H9 (cell line): Measurements from ENCODE around the gene TNFAIP3. TPM values are rescaled to one million over a fixed set of nuclear protein-coding genes. Genes with fewer than 3 reads are reported as not detected.

Source experiments
- DNase-seq: peaks from one replicate; pipeline ENCODE4 v3.0.0-alpha.2; 2017
- H2AFZ ChIP-seq: one replicate; pipeline ENCODE4 v1.6.1; 2013; ENCODE audit warnings: mild to moderate bottlenecking, low read length, control low read depth, moderate library complexity
- H2AK5ac ChIP-seq: 2 replicates; pipeline ENCODE4 v1.6.1; 2013; ENCODE audit warnings: low read length, control low read depth, mixed read lengths; ENCODE audit not compliant: insufficient read length
- H2BK120ac ChIP-seq: one replicate; pipeline ENCODE4 v1.6.1; 2013; ENCODE audit warnings: low read depth, mild to moderate bottlenecking, low read length, control low read depth, inconsistent platforms; ENCODE audit not compliant: poor library complexity, severe bottlenecking
- H2BK12ac ChIP-seq: 2 replicates; pipeline ENCODE4 v1.6.1; 2013; ENCODE audit warnings: low read length, control low read depth, mixed read lengths, low read depth; ENCODE audit not compliant: insufficient read length
- H2BK15ac ChIP-seq: 2 replicates; pipeline ENCODE4 v1.6.1; 2013; ENCODE audit warnings: low read depth, low read length, control low read depth
- H2BK20ac ChIP-seq: one replicate; pipeline ENCODE4 v1.6.1; 2013; ENCODE audit warnings: low read depth, mild to moderate bottlenecking, low read length, control low read depth, inconsistent platforms; ENCODE audit not compliant: poor library complexity, severe bottlenecking
- H2BK5ac ChIP-seq: 2 replicates; pipeline ENCODE4 v1.6.1; 2013; ENCODE audit warnings: low read length, control low read depth, mixed read lengths; ENCODE audit not compliant: insufficient read length
- H3K14ac ChIP-seq: 2 replicates; pipeline ENCODE4 v1.6.1; 2013; ENCODE audit warnings: low read length, control low read depth; ENCODE audit not compliant: insufficient read depth
- H3K18ac ChIP-seq: 2 replicates; pipeline ENCODE4 v1.6.1; 2013; ENCODE audit warnings: low read depth, mild to moderate bottlenecking, mixed read lengths, low read length, control low read depth; ENCODE audit not compliant: insufficient read length
- H3K23ac ChIP-seq: 2 replicates; pipeline ENCODE4 v1.6.1; 2013; ENCODE audit warnings: low read length, control low read depth, mixed read lengths, low read depth; ENCODE audit not compliant: insufficient read length
- H3K23me2 ChIP-seq: 2 replicates; pipeline ENCODE4 v1.6.1; 2013; ENCODE audit warnings: low read depth, mild to moderate bottlenecking, mixed read lengths, low read length, control low read depth; ENCODE audit not compliant: insufficient read length, poor library complexity, severe bottlenecking
- H3K27ac ChIP-seq: 2 replicates; pipeline ENCODE4 v1.5.1; 2013; ENCODE audit warnings: low read length, control low read depth, mixed read lengths, low read depth; ENCODE audit not compliant: insufficient read length
- H3K27me3 ChIP-seq: 2 replicates; pipeline ENCODE4 v1.6.1; 2013; ENCODE audit warnings: low read length, control low read depth, inconsistent platforms; ENCODE audit not compliant: insufficient read depth
- H3K4ac ChIP-seq: 2 replicates; pipeline ENCODE4 v1.6.1; 2013; ENCODE audit warnings: low read depth, mild to moderate bottlenecking, control low read depth, inconsistent platforms, low read length, moderate library complexity
- H3K4me1 ChIP-seq: 2 replicates; pipeline ENCODE4 v1.6.1; 2013; ENCODE audit warnings: low read length, control low read depth, inconsistent platforms; ENCODE audit not compliant: insufficient read depth
- H3K4me2 ChIP-seq: 2 replicates; pipeline ENCODE4 v1.6.1; 2013; ENCODE audit warnings: low read length, control low read depth, mixed read lengths; ENCODE audit not compliant: insufficient read length, insufficient read depth
- H3K56ac ChIP-seq: 2 replicates; pipeline ENCODE4 v1.6.1; 2013; ENCODE audit warnings: low read depth, mild to moderate bottlenecking, mixed read lengths, low read length, control low read depth; ENCODE audit not compliant: insufficient read length
- H3K79me1 ChIP-seq: 2 replicates; pipeline ENCODE4 v1.6.1; 2013; ENCODE audit warnings: low read depth, mild to moderate bottlenecking, moderate library complexity, low read length, control low read depth, inconsistent platforms; ENCODE audit not compliant: insufficient read depth, poor library complexity, severe bottlenecking
- H3K79me2 ChIP-seq: 2 replicates; pipeline ENCODE4 v1.6.1; 2013; ENCODE audit warnings: low read length, control low read depth, inconsistent platforms; ENCODE audit not compliant: insufficient read depth
- H3K9ac ChIP-seq: 2 replicates; pipeline ENCODE4 v1.6.1; 2013; ENCODE audit warnings: low read length, control low read depth, mixed read lengths; ENCODE audit not compliant: insufficient read length; ENCODE audit errors: extremely low read depth
- H3K9me3 ChIP-seq: one replicate; pipeline ENCODE4 v1.6.1; 2013; ENCODE audit warnings: low read depth, low read length, inconsistent platforms; ENCODE audit not compliant: control insufficient read depth
- H3T11ph ChIP-seq: one replicate; pipeline ENCODE4 v1.6.1; 2013; ENCODE audit warnings: mild to moderate bottlenecking, low read length, control low read depth, inconsistent platforms
- H4K20me1 ChIP-seq: one replicate; pipeline ENCODE4 v1.6.1; 2013; ENCODE audit not compliant: control insufficient read depth, insufficient read length, insufficient read depth
- H4K5ac ChIP-seq: 2 replicates; pipeline ENCODE4 v1.6.1; 2013; ENCODE audit warnings: low read depth, mild to moderate bottlenecking, mixed read lengths, low read length, control low read depth; ENCODE audit not compliant: insufficient read length
- H4K8ac ChIP-seq: replicated peaks from 2 replicates; pipeline ENCODE4 v1.6.1; 2013; ENCODE audit warnings: low read length, control low read depth, mixed read lengths, low read depth; ENCODE audit not compliant: insufficient read length
- H4K91ac ChIP-seq: 2 replicates; pipeline ENCODE4 v1.6.1; 2013; ENCODE audit warnings: low read depth, mild to moderate bottlenecking, moderate library complexity, mixed read lengths, low read length, control low read depth; ENCODE audit not compliant: insufficient read length
- H3K27ac Mint-ChIP-seq, 3 experiments: 2 replicates in 2 of 3; 3 replicates in 1 of 3; pipeline ENCODE4 v1.8.0; 2020 to 2021; ENCODE audit warnings: mixed read lengths in 3 of 3, mild to moderate bottlenecking in 1 of 3, moderate library complexity in 1 of 3
- H3K27me3 Mint-ChIP-seq: 2 replicates; pipeline ENCODE4 v1.8.0; 2021; ENCODE audit warnings: low read depth, mild to moderate bottlenecking, moderate library complexity, mixed read lengths
- H3K36me3 Mint-ChIP-seq, 3 experiments: 2 replicates in 2 of 3; 3 replicates in 1 of 3; pipeline ENCODE4 v1.8.0; 2020 to 2021; ENCODE audit warnings: low read depth in 3 of 3, mixed read lengths in 3 of 3; ENCODE audit not compliant: insufficient read depth in 1 of 3
- H3K4me1 Mint-ChIP-seq, 2 experiments: 2 replicates each; pipeline ENCODE4 v1.8.0; 2020; ENCODE audit warnings: mixed read lengths in 2 of 2
- H3K4me3 Mint-ChIP-seq, 2 experiments: 2 replicates in 1 of 2; 3 replicates in 1 of 2; pipeline ENCODE4 v1.8.0; 2020 to 2021; ENCODE audit warnings: mild to moderate bottlenecking in 2 of 2, mixed read lengths in 2 of 2, moderate library complexity in 1 of 2
- H3K9me3 Mint-ChIP-seq, 2 experiments: 2 replicates in 1 of 2; 3 replicates in 1 of 2; pipeline ENCODE4 v1.8.0; 2020; ENCODE audit warnings: mild to moderate bottlenecking in 2 of 2, mixed read lengths in 2 of 2, moderate library complexity in 1 of 2
- CTCF ChIP-seq: fragments of 200-600 bp; sonication (generic); conservative IDR thresholded peaks from 3 replicates; pipeline ENCODE4 v1.8.0; 2021; ENCODE audit warnings: antibody characterized with exemption, mild to moderate bottlenecking
- WGBS: extraction: QIAGEN DNeasy Blood & Tissue Kit; methylation state at CpG from one replicate; pipeline ENCODE4 v1.1.7; 2013; ENCODE audit warnings: missing lambda C conversion rate, low lambda C conversion rate, mixed read lengths; ENCODE audit not compliant: insufficient read length; ENCODE audit errors: extremely low coverage; 5-methylcytosine and 5-hydroxymethylcytosine counted together
- total RNA-seq: library from RNA; stranded (reverse); gene quantifications from 2 replicates; pipeline ENCODE4 v1.2.1, GENCODE V29; 2021

The TNFAIP3 gene
- total RNA-seq, 1 experiment from 2014 or later: 3.7 TPM

- H2BK20ac ChIP-seq: no peak overlapping the region
- no peak overlapping the region for H2AFZ ChIP-seq
- no peak overlapping the region for H2BK5ac ChIP-seq
- H2BK15ac ChIP-seq: no peak overlapping the region
- Mint-ChIP-seq H3K27me3 (peaks cover 11% of the 10 kb centered on the region), H3K27ac (no peak overlapping the region), H3K4me1 (peaks cover 48 to 57% of the 10 kb centered on the region in 2 experiments), H3K36me3 (peaks cover 0 to 3% (median 2%) of the 10 kb centered on the region in 3 experiments; a peak in 1 of 7 replicates), H3K4me3 (no peak overlapping the region), H3K9me3 (no peaks in the 10 kb centered on the region; a peak in 1 of 5 replicates)
- peaks cover 7% of the 10 kb centered on the region; the same call in 1 of the 2 replicates for H3K4me1 ChIP-seq
- H3K4me2 ChIP-seq: no peak overlapping the region
- H3K23me2 ChIP-seq: peaks cover 15% of the 10 kb centered on the region
- H2BK120ac ChIP-seq: no peak overlapping the region
- no peak overlapping the region for H4K91ac ChIP-seq
- H3K79me1 ChIP-seq: no peaks in the 10 kb centered on the region
- H3K23ac ChIP-seq: no peak overlapping the region
- H2BK12ac ChIP-seq: no peak overlapping the region
- H3K14ac ChIP-seq: no peak overlapping the region
- no peak overlapping the region for H3K9ac ChIP-seq
- H3K56ac ChIP-seq: no peak overlapping the region
- no peak for DNase-seq
- H3K27ac ChIP-seq: no peak overlapping the region
- no peaks in the 10 kb centered on the region for H4K20me1 ChIP-seq
- no peak overlapping the region for H3T11ph ChIP-seq
- H3K27me3 ChIP-seq: no peaks in the 10 kb centered on the region; the same call in 1 of the 2 replicates
- no peak overlapping the region for H4K5ac ChIP-seq
- peaks cover 2% of the 10 kb centered on the region; the same call in 1 of the 2 replicates for H3K79me2 ChIP-seq
- WGBS: no CpG with 5 or more reads among the region's 4 CpGs
- no peak overlapping the region for H3K18ac ChIP-seq
- H3K9me3 ChIP-seq: no peaks in the 10 kb centered on the region
- TF ChIP-seq CTCF: no peak
- H2AK5ac ChIP-seq: no peak overlapping the region
- no peak overlapping the region for H4K8ac ChIP-seq
- no peak overlapping the region for H3K4ac ChIP-seq
Measured at GRCh38 chr6:137863091-137863797, 3.8 kb upstream of the TNFAIP3 start.
